Measurements from ENCODE around the gene HACD2.
"Not testable (repeated sequence)": the region's sequence is repeated elsewhere in the genome, so short reads cannot be mapped to it uniquely, and the experiment has no call there.

Gene HACD2

DNA sequence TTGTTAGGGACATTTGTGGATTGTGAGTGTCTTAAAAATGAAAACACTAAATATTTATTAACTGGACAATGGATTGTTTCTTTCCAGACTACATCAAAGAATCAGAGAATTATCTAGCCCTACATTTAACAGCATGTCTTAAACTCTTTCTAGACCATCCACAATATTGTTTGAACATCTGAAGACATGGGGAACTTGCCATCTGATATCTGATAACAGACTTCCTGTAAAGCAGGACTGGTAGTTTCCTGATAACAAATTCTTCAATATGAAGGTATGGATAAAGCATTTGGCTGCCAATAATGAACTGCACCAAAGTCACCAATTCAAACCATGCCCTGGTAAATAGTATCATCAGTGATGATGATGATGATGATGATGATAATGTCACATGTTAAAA, 26.2 kb upstream of the HACD2 start:
- no peak for FAIRE-seq

DNA sequence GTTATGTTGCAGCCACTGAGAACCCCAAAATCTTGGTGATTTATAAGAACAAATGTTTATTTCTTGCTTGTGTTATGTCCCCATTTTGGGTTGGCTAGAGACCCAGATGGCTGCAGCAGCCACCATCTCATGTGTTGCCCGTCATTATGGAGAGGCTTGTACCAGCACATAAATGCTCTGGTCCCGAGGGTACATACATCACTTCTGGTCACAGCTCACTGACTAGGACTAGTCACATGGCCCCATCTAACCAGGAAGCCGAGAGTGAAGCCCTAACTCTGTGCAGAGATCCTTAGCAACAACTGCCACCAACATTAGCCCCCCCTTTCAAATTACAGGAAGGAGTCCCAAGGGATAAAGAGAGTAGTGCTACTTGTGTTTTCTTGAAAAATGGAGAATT, 25.5 kb upstream of the HACD2 start:
- FAIRE-seq, result no peak

DNA sequence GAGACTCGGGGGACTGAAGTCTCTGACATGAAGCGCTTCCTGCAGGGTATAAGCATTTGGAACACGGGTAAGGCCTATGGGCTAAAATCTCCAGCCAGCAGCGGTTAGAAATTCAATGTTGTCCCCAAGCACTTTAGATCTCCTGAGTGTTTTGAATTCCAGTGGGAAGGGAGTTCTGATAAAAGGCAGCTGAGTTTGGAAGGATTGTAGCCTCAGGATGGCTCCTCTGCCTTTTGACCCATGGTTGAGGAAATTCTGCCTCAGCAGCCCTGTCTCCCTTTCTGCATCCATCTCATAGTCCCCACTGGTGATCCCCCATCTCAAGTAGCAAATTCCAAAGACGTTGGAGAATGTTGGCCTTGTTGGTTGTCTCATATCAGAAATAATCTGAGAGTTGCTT, 24.2 kb upstream of the HACD2 start:
- no peak for FAIRE-seq

DNA sequence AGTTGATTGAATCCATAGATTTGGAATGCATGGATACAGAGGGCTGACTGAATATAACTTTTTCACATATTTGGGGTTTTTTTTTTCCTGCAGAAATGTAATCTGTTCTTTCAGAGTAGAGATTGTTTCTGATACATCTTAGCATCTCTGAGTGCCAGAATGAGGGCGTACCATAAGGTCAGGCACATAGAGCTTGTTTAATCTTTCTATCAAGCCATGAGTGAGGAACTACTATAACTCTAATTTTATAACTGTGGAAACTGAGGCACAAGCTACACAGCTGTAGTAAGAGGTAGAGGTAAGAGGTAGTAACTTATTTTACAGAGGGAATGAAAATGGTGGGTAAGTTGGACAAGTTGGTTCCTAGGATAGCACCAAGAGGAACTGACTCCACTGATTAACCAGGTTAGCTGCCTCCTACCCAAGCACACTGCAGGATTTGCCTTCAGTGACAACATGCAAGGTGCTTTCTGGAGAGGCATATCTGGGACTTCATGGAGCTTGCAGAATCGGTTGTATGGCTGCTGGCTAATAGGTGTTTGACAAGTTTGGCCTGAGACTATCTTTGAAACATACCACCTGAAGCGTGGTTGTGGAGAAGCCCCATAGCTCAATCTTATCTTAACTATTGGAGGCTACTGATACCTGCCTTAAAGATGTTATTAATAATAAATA, 23.5 kb upstream of the HACD2 start:
- FAIRE-seq, result no peak

DNA sequence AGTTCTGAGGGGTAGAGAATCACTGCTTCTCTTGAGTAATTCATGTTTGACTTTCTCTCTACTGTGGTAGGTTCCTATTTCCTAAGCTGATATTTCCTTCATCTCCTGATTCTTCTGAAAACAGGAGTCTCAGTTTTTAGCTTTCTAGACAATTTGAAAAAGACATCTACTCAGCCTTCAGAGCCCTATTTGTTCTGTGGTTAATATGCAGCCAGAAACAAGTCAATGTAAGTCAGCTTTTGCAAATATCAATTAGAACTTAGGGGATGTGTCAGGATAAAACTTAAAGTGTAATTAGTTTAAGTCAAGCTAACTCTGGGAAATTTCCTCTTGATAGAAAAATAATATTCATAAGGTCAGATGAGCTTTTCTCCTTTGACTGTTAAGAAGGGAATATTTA, 21.7 kb upstream of the HACD2 start:
- no peak for FAIRE-seq

DNA sequence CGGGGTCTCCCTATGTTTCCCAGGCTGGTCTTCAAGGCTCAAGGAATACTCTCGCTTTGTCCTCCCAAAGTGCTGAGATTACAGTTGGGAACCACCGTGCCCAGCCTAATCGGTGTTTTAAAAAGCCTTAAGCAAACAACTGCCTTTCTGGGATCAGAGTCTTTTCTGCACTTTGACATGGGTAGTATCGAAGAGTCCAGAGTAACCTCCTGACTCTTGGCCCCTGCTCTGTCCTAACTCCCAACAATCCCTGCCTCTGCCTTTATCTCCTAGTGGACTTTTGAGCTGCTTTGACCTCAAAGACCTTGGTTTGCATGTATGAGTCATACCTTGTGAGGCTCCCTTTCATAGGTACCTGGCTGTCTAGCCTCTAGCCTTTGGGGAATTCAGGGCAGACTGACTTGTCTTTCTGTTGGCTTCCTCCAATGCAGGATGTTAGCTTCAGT, 21.0 kb upstream of the HACD2 start:
- FAIRE-seq, result no peak

DNA sequence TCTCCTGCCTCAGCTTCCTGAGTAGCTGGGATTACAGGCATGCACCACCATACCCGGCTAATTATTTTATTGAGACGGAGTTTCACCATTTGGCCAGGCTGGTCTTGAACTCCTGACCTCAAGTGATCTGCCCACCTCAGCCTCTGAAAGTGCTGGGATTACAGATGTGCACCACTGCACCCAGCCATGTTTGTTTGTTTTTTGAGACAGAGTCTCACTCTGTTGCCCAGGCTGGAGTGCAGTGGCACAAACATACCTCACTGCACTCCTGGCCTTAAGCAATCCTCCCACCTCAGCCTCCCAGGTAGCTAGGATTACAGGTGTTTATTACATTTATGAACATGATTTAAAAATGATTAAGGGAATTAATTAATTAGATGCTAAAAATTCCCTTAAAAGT, 18.3 kb upstream of the HACD2 start:
- FAIRE-seq, result not testable (repeated sequence)

DNA sequence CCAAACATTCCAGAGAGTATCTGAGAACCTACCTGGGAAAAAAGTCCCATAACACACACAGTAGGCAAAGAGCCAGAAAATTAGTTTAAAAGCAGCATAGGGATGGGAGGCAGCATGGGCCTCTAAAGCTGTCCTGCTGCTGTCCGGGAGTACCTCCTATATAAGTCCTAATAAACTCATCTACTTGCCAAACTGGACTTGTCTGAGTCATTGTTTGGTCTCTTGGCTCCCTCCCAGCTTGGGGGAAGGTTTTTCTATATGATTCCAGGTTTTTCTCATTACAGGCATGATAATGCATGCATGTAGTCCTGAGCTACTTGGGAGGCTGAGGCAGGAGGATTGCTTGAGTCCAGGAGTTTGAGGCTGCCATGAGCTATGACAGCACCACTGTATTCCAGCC, 17.5 kb upstream of the HACD2 start:
- no peak for FAIRE-seq

DNA sequence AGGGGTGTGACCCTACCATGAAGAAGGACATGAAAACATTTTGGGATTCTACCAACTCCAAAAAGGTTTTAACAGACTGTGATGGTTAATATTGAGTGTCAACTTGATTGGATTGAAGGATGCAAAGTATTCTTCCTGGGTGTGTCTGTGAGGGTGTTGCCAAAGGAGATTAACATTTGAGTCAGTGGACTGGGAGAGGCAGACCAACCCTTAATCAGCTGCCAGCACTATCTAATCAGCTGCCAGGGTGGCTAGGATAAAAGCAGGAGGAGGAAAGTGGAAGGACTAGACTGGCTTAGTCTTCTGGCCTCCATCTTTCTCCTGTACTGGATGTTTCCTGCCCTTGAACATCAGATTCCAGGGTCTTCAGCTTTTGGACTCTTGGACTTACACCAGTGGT, 16.0 kb upstream of the HACD2 start:
- not testable (repeated sequence) for FAIRE-seq

DNA sequence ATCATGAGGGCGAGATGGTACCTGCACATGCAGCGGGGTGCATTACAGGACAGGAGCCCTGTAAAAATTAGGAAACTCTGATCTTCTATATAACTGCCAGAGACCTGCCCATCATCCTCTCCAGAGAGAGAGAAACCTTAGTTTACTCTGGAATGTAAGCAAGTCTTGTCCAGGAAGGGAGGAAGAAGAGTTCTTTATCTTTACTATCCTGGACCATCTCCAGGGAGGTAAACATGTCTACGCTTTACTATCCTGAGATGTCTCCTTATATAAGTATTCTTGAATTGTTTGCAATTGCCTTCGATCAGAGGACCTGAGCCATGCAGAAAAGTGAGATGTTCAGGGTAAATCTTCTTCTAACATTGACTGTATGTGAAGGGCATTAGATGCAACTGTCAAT, 12.7 kb upstream of the HACD2 start:
- FAIRE-seq, result no peak

DNA sequence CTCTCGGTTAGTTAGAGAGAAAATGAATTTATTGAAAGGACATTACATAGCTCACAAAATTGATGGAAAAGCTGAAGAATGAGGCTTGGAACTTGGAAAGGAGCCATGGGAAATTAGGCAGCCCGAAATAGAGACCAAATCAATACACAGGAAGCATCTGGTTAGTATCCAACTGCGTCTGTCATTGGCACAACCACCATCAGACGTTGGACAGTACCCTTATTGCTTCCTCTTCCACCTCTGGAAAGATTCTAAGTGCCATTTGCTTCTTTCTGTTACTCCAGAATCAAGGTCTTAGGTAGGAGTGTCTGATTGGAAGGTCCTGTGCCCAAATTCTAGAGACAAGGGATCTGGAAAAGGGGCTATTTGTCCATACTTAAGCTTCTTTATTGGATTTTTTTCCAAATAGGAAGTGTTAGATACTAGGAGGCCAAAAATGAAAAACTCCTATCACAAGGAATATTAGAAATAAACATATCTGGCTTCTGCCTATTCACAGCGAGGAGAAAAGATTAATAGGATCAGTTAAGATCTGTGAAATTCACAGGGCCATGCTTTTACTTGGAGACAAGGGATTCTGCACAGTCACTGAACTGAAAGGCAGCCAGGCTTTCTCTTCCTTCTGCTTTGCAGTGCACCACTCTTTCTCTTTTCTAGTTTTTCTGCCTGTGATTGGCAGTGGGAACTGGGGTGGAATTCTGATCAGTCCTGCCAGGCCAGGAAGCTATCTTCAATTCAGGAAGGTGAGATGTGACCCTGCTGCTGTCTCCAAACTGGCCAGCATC, 10.7 kb upstream of the HACD2 start:
- no peak for FAIRE-seq

DNA sequence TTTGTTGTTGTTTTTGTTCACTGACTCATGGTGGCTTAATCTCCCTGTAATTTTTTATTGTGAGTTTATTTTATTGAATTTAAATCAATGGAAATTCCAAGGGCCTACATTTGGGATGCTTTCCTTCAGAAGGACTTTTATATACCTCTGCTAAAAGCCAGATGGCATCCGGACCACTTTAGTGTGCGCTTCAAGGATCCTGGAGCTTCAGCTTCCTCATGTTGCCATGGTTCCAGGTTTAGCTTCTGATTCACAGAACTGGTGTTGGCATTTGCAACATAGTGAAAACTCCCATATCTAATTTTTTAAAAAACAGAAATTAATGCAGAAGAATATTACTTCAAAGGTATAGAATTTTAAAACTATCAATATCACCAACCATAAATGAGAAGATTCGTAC, 8.5 kb upstream of the HACD2 start:
- no peak for FAIRE-seq

DNA sequence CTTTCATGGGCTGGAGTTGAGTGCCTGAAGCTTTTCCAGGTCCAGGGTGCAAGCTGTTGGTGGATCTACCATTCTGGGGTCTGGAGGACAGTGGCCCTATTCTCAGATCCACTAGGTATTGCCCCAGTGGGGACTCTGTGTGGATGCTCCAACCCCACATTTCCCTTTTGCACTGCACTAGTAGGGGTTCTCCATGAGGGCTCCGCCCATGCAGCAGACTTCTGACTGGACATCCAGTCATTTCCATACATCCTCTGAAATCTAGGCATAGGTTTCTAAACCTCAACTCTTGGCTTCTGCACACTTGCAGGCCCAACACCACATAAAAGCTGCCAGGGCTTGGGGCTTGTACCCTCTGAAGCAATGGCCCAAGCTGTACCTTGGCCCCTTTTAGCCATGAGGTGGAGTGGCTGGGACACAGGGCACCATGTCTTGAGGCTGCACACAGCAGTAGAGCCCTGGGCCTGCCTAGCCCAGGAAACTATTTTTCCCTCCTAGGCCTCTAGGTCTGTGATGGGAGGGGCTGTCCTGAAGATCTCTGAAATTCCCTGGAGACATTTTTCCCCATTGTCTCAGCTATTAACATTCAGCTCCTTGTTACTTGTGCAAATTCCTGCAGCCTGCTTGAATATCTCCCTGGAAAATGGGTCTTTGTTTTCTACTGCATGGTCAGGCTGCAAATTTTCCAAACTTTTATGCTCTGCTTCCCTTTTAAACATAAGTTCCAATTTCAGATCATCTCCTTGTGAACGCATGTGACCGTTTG, 6.0 kb upstream of the HACD2 start:
- no peak for FAIRE-seq

DNA sequence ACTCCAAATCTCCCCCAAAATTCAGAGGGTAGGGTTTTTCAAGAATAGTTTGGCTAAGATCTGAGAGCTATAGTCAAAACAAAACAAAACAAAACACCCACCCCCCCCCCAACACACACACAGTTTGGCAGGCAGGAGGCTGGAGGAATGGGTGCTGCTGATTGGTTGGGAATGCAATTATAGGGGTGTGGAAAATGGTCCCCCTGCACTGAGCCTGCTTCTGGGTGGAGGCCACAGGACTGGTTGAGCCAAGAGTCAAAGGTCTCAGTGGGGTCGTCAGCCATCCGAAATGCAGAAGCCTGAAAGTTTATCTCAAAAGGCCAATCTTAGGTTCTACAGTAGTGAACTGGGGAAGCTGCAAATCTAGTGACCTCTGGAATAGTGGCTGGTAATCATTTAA, 2.5 kb upstream of the HACD2 start:
- FAIRE-seq, result no peak

DNA sequence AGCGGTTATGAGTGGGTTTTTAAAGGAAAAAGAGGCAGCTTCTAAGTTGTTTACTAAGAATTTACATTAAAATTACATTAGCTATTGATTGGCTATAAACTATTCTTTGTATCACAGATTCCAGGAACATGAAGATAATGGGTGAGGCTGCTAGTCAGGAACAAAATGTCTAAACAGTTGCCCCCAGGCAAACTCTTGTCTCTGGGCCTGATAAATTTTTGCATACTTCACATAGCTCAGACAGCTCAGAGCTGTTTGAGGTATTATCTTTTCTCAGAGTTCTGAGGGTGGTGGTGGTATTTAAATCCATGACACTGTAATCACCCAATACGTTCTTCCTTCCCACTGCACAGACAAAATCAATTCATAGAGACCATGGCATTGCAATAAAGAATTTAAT, 2.1 kb upstream of the HACD2 start:
- FAIRE-seq, result no peak

DNA sequence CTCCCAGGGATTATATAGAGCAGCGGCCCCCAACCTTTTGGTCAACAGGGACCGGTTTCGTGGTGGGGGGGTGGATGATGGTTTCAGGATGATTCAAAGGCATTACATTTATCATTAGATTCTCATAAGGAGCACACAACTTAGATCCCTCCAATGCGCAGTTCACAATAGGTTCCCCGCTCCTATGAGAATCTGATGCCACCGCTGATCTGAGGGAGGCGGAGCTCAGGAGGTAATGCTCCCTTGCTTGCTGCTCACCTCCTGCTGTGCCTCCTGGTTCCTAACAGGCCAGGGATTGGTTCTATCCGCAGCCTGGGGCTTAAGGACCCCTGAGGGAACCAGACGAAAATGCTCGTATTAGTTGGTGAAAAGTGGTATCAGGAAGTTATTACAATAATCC, 1.3 kb upstream of the HACD2 start:
- FAIRE-seq, result no peak

DNA sequence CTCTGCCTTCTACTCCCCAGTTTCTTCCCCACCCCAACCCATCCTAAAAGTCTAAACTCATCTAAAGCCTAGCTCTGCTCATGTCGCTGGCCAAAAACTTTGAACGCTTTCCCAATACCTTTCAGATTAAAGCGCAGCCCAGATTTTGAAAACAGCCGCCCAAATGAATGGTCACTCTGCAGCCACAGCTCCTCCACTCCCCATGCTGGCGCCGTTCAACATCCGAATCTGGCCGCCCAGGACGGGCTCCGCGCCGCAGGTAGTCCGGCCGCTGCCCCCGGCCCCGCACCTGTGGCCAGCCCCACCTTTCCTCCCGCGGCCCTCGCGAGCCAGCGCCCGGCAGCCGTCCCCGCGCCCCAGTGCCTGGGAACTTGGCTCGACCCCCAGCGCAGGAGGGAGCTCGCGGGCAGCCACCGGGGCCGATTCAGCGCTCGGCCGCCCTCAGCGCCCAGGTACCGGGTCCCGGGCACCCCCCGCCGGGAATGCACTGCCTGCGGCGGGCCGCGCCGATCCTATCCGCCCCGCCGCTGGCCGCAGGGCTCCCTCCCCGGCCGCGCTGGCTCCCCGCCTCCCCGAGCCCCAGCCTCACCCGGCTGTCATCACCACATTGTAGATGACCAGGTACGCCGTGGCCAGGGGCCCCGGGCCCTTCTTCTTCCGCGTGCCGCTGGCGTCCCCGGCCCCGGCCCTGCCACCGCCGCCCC, 417 bp downstream of the HACD2 start:
- FAIRE-seq, result no peak

DNA sequence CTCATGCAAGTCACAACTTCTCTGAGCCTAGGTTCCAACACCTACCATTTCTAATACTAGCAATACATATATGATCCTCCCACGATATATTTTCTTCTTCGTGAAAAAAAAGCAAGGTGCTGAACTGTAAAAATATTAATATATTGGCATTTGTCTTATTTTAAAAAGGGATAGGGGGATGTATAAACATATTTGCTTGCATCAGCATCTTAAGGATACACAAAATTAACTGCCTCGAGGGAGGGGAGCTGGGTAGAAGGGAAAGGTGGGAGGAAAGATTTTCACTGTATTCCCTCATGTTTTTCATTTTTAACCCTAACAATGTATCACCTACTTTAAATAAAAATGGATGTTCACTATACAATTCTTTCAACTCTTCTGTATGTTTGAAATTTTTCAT, 1.3 kb downstream of the HACD2 start:
- FAIRE-seq, result no peak

DNA sequence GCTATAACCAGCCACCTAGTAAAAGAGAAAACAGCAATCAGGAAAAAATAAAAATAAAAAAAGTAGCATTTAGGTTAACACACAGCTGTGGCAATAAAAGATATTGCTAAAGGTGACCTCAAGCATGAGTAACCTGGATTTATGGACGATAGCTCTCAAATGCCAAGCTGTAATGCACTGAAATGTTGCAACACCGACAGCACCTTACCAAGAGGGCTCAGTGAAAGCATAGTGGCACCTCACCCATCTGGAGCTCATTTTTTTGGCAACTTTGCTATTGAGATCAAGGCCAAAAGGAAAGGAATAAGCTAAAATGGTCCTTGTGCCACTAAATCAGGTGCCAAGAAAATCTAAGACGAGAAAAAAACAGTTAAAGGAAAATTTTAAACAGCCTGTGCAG, 2.5 kb downstream of the HACD2 start:
- no peak for FAIRE-seq

DNA sequence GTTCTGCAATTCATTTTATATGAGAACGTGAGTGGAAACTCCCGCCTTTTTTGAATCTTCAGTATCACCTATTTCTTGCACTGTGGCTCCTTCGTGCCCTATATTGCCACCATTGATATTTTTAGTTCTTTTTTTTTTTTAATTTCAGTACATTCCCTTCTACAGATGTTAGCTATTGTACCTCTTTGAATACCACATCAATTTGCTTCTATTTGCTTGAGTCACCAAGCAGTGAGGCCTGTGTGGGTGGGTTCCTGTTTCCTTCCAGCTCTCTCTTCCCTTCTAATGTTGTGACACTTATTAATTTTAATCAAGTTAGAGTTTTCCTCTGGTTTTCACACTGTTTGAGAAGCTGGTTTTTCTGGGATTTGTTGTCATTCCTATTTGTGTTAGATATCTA, 8.7 kb downstream of the HACD2 start:
- FAIRE-seq, result no peak

DNA sequence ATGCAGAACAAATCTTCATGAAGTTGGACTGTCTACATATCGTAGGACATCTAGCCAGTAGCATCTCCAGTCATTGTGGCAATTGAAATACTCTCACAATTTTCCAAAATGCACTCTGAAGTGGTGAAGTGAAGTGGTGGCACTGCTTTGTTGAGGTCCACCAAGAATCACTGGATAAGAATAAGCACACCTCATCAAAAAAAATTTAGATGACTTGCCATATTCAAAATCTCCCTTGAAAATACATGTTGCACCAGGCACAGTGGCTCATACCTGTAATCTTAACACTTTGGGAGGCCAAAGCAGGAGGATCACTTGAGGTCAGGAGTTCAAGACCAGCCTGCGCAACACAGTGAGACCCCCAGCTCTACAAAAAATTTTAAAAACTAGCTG, 12.9 kb downstream of the HACD2 start:
- no peak for FAIRE-seq

DNA sequence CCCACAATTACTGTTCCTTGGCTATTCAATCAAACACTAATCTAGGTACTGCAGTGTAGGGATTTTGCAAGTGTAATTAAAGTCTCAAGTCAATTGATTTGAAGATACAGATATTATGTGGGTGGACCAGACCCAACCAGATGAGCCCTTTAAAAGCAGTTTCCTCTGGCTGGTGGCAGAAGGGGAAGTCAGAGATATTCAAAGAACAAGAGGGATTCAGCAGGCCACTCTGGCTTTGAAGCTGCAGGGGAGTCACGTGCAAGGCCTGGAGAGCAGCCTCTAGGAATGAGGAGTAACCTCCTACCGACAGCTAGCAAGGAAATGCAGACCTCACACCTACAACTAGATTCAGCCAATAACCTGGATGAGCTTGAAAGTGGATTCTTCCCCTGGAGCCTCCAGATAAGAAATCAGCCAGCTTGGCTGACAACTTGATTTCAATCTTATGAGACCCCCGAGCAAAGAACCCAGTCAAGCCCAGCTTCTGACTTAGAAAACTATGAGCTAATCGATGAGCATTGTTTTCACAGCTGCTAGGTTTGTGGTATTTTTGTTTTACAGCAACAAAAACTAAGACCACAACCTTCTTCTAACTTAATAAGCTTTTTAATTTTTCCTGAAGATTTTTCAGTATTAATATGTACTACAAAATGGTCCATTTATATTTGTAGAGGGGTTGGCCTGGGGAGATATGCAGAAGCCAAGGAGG, 13.4 kb downstream of the HACD2 start:
- no peak for FAIRE-seq

DNA sequence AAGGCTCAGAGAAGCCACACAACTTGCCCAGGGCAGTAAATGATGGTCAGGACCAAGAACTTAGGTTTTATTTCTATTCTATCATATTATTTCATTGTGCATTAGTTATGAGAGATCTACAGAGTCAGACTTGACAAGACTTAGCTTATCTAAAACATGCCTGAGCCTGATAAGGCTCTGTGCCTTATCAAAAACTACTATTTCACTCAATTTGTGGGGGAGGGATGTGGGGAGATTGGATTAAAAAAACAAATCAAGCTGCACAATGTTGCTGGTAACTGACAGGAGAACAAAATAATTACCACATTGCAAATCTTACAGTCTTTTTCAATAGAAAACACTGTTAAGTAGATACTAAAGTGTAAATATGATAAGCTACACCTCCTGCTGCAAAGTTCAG, 16.0 kb downstream of the HACD2 start:
- no peak for FAIRE-seq
